NCI-H2227 treated with DMSO at 0.1 percent for 48 hours (cell line): ENCODE results near the gene OR3A1.
"Not testable (repeated sequence)": the region's sequence is repeated elsewhere in the genome, so short reads cannot be mapped to it uniquely, and the experiment has no call there.

Experiments
- DNase-seq: peaks from one replicate; lab custom pipeline; 2025; lab: John Stamatoyannopoulos, UW

Gene OR3A1, protein sequence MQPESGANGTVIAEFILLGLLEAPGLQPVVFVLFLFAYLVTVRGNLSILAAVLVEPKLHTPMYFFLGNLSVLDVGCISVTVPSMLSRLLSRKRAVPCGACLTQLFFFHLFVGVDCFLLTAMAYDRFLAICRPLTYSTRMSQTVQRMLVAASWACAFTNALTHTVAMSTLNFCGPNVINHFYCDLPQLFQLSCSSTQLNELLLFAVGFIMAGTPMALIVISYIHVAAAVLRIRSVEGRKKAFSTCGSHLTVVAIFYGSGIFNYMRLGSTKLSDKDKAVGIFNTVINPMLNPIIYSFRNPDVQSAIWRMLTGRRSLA

DNA sequence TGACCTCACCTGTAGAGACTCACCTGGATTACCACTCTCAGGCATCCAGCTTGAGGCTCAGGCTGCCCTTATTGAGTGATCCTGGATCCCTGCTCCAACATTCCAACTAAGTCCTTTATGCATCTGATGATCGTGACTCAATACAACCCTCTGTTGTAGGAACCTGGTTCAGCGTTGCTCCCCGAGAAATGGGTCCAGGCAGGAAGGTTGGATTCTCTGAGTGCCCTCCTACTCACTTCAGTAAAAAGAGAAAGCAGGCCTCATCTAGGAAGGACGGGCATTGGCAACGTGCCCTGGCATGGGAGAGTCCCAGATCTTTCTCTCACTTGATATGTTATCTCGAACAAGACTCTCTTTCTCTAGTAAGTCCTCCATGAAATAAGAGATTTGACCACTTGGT, at the start of gene OR3A1:
Gene OR3A1, minus strand, starts transcription at position 101 of the 400 bp plus-strand sequence. CDS start 5,778 bp downstream, outside the sequence.
- no peak for DNase-seq

DNA sequence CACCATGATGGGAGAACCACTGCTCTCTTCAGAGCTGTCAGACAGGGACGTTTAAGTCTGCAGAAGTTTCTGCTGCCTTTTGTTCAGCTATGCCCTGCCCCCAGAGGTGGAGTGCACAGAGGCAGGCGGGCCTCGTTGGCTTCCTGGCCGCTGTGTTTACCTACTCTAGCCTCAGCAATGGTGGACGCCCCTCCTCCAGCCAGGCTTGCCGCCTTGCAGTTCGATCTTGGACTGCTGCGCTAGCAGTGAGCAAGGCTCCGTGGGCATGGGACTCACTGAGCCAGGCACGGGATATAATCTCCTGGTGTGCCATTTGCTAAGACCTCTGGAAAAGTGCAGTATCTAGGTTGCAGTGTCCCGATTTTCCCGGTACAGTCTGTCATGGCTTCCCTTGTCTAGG, 44.6 kb upstream of the OR3A1 start:
- DNase-seq: not testable (repeated sequence)

DNA sequence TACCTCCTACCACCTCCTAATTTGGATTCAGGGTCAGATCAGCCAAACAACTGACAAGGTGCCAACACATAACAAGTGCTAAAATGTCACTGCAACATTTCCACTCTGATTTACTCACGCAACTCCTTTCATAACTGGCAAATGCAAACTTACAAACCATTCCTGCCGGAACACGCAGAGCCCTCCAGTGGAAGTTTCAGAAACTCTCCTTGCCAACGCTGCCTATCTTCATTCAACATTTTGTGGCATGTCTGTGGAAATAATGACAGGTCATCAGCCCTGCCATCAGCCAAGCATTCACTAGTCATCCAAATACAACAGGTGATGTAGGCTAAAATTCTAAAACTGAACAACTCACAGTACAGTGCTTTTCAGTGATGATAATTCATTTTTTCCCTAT, 37.7 kb upstream of the OR3A1 start:
- no peak for DNase-seq

DNA sequence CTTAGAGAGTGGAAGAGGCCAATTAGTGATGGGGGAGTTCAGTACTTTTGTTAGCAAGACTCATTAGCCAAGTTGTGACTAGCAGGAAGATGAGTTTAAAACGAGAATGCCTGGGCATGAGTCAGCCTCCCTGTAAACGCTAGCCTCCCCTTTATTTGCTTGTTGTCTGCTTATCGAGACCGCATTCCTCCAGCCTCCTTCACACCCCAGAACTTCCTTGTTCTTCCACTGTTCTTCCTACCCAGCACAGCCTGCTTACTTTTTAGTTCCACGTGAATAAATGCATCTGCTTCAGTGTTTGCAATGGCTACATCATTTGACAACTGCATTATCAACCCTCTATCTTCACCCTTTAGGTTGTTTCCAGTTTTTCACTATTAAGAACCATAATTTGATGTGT, 20.2 kb upstream of the OR3A1 start:
- DNase-seq: no peak

DNA sequence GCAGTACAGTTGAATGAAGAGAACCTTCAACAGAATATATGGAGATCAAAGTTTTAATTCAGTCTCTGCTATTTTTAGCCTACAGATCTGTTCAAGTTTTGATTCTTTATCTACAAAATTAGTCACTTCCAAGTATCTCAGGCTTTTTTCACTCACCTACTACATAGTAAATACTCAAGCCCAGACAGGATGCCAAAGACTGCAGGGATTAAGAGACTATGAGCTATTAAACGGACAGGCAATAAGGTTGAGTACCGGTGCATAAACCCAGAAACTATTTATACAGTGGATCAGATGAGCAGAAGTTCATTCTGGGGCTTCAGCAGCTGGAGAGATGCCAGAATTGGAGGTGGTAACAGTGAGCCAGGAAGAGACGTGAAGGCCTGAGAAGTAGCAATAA, 18.7 kb upstream of the OR3A1 start:
- no peak for DNase-seq

DNA sequence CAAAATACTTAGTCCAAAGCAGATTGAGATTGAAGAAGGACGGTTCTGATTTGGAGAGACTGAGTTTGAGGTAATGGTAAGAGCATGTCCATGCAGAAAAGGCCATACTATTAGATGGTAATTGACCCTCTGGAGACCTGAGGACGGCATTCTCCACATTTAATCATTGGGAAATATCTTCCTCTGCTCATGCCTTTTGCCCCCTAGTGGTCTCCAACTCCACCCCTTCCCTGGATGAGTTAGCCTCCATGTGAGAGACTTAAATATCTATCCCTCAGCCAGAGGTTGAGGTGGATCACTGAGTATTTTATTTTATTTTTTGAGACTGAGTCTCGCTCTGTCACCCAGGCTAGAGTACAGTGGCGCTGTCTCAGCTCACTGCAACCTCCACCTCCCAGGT, 10.4 kb upstream of the OR3A1 start:
- no peak for DNase-seq

DNA sequence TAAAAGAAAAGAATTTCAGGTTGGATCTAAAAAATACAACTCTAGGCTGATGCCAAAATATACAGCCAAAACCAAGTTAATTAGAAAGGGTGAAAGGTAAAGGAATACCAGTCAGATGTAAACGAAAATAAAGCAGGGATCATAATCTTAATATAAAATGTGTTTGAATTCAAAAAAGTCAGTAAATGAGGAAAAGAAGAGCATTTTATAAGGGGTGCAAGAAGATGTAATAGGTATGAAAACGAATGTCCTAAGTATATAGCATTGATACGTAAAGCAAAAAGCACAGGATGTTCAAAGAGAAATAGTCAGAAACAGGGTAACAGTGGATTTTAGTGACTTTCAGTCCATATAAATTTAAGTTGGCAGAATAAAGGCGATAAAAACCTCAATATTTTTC, 2.5 kb downstream of the OR3A1 start:
- no peak for DNase-seq

DNA sequence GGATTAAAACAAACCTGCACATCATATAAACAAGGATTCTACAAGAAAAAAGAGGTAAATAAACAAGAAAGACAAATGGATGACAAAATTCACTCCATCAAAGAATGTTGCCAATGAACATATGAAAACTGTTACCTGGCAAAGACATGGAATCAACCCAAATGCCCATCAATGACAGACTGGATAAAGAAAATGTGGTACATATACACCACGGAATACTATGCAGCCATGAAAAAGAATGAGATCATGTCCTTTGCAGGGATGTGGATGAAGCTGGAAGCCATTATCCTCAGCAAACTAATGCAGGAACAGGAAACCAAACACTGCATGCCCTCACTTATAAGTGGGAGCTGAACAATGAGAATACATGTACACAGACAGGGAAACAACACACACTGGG, 4.6 kb downstream of the OR3A1 start:
- not testable (repeated sequence) for DNase-seq

DNA sequence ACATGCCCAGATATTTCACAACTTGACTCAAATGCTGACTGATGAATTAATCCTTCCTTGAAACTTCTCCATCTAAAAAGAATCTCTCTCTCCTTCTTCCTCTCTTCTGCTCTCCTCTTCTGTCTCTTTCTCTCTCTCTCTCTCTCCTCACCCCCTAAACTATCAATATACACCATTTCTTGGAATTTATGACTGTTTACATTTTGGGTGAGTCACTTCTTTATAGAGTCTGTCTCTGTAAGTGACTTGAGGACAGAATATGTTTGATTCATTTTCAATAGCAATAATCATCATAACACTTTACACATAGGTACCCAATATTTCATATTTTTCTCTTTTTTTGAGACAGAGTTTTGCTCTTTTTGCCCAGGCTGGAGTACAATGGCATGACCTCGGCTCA, 15.3 kb downstream of the OR3A1 start:
- DNase-seq: no peak

DNA sequence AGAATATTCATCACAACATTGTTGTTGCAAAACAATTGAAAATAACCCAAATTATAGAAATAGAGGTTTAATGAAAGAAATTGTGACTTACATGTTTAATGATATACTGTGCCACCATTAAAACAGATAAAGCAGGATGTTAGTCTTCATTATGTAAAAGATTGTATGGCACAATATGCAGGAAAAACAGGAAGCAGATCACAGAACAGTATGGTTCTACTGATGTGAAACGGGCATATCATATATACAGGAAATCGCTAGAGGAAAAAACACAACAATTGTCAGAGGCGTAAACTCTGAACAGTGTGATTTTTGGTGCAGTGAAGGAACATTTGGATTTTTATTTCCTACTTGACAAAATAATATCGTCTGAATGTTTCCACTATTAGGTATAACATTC, 22.0 kb downstream of the OR3A1 start:
- DNase-seq: no peak

DNA sequence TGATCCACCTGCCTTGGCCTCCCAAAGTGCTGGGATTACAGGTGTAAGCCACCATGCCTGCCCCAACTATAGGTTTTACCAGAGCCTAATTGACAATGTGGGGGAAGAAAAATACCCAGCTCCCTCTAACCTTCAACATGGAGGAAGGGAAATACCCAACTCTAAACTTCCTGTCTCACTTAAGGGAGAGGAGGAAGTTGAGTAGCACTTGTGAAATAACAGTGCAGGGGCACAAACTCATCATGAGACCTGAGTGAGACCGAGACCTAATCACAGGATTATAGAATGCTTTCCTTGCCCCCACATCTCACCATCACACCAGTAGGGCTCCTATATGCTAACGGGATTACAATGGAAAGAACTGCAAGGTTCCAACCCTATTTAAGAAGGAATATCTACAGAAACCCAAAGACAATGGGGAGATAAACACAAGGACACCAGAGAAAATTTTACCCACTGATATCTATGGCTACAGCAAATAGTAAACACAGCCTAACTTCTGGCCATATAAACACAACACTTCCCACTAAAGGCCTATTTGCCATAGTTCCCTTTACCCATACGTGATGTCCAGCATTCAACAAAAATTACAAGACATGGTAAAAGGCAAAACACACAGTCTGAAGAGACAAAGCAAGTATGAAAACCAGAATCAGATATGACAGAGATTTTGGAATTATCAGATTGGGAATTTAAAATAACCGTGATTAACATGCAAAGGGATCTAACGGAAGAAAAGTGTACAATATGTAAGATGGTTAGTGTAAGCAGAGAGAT, 26.9 kb downstream of the OR3A1 start:
- DNase-seq: no peak

DNA sequence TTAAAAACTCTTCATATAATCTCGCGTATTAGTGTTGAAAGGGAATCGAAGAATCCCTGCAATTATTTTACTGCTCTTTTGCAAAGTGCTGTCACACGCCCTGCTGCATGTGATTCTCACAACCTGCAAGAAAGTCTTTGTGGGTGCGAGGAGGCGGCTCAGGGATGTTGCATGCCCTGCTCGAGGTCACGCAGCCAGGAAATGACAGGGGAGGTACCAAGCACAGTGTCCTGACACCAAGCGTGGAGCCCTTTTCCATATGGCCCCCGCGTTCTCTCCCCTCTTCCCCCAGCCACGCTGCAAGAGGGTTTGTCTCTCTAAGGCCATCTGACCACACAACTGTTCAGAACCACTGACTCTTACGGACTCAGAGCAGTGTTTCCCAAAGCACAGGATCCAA, 37.6 kb downstream of the OR3A1 start:
- DNase-seq: no peak

DNA sequence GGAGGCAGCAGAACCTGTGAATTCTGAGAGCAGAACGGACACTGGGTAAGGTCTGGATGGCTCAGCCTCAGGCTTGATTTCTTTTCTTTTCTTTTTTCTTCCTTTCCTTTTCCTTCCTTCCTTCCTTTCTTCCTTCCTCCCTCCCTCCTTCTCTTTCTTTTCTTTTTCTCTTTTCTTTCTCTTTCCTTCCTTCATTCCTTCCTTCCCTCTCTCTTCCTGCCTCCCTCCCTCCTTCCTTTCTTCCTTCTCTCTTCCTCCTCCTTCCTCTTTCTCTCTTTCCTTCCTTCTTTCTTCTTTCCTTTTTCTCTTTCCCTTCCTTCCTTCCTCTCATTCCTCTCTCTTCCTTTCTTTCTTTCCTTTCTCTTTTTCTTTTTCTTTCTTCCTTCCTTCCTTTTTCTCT, 38.0 kb downstream of the OR3A1 start:
- no peak for DNase-seq

DNA sequence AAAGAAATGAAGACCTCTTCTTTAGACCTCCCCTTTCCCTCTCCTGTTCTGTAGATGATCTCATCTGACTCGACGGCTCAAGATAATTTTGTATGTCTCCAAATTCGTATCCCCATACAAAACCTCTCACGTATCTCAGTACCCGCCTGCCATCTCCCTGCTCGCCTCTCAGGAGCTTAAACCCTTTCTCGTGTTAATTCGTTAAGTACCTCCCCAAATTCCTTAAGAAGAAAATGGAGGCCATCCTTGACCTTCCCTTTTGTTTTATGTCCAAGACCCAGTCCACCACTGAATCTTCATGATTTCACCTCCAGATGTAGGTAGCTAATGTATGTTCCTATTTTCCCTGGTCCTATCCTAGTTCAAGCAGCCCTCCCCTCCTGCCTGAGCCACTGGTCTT, 41.6 kb downstream of the OR3A1 start:
- no peak for DNase-seq

DNA sequence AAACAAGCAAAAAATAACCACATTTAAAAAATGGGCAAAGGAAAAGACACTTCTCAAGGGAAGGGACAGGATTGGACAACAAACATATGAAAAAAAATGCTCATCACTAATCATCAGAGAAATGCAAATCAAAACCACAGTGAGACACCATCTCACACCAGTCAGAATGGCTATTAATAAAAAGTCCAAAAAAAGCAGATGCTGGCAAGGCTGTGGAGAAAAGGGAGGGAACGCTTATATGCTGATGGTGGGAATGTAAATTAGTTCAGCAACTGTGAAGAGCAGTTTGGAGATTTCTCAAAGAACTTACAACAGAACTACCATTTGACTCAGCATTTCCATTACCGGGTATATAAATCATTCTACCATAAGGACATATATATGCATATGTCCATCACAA, 49.1 kb downstream of the OR3A1 start:
- DNase-seq: not testable (repeated sequence)

DNA sequence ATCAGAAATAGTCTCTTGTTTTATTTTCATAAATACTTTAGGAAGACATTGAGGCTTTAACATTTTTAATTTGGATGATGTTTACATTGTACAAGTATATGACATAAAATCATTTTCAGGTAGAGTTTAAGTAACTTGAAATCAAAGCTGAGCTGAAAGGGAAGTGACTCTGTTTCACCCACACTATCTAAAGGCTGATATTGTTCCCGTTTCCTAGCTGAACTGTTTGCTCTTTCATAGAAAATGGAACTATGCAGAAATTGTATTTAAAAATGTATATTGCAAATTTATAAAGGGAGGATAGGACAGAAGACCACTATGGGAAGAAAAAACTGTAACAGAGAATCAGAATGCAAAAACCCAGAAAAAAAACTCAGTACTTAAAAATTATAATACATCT, 53.3 kb downstream of the OR3A1 start:
- DNase-seq: not testable (repeated sequence)

DNA sequence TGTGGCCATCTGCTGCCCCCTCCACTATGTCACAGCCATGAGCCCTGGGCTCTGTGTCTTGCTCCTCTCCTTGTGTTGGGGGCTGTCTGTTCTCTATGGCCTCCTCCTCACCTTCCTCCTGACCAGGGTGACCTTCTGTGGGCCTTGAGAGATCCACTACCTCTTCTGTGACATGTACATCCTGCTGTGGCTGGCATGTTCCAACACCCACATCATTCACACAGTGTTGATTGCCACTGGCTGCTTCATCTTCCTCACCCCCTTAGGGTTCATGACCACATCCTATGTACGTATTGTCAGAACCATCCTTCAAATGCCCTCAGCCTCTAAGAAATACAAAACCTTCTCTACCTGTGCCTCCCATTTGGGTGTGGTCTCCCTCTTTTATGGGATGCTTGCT, 57.1 kb downstream of the OR3A1 start:
- DNase-seq: not testable (repeated sequence)
